D721Med (cell line): ENCODE results near the gene ALPI.

Experiments
- DNase-seq: peaks from one replicate; pipeline ENCODE4 v3.0.0; 2011; ENCODE audit warnings: low spot score; ENCODE audit not compliant: insufficient read length
- FAIRE-seq: peaks from 2 replicates; lab custom pipeline; 2011; peaks lifted over from hg19 to GRCh38; lab: Jason Lieb, UNC
- CTCF ChIP-seq: IDR thresholded peaks from 2 replicates; pipeline ENCODE4 v1.5.1; 2012; ENCODE audit warnings: mild to moderate bottlenecking, control low read depth; ENCODE audit not compliant: insufficient read depth; ENCODE audit errors: missing control alignments

The ALPI gene

GRCh38 chr2:232492236-232492848 is 36.4 kb downstream of the ALPI start:
- FAIRE-seq: no peak
- no peak for TF ChIP-seq CTCF
- DNase-seq: no peak

- no peak for TF ChIP-seq CTCF
- FAIRE-seq (no peak), DNase-seq (no peak)
Measured at GRCh38 chr2:232492963-232493700, 37.2 kb downstream of the ALPI start.

GRCh38 chr2:232493701-232494474 is 37.9 kb downstream of the ALPI start:
- TF ChIP-seq CTCF: no peak
- FAIRE-seq (no peak), DNase-seq (no peak)

GRCh38 chr2:232494542-232494941 is 38.6 kb downstream of the ALPI start:
- TF ChIP-seq CTCF: no peak
- DNase-seq (no peak), FAIRE-seq (no peak)

- FAIRE-seq (no peak), DNase-seq (no peak)
- TF ChIP-seq CTCF: no peak
Measured at GRCh38 chr2:232495292-232495691, 39.3 kb downstream of the ALPI start.

GRCh38 chr2:232496501-232497270 is 40.7 kb downstream of the ALPI start:
- no peak for TF ChIP-seq CTCF
- DNase-seq (no peak), FAIRE-seq (no peak)
